GM11168 (cell line): Measurements from ENCODE around the gene MNAT1.

Experiments
- in situ Hi-C: fragments of 300-500 bp; cut with MboI; formaldehyde crosslinking; loops from one replicate; pipeline ENCODE4 v1.12.0; 2022; ENCODE audit warnings: low sequenced_read_pairs; ENCODE audit not compliant: unreplicated experiment

Gene MNAT1

GRCh38 chr14:61003571-61003970, 269.0 kb downstream of the MNAT1 start:
- in situ Hi-C loops, result no loop called here

GRCh38 chr14:61019537-61019936, 285.0 kb downstream of the MNAT1 start:
- in situ Hi-C loops, result no loop called here
